WTC11 (cell line): Measurements from ENCODE around the gene NPW. TPM values are rescaled to one million over a fixed set of nuclear protein-coding genes. Genes with fewer than 3 reads are reported as not detected.

Experiments used
- ATAC-seq: fragments of 200-7000 bp; cut with Tn5 transposase; 2 replicates; pipeline ENCODE4 v1.10.0; 2021; ENCODE audit warnings: mild to moderate bottlenecking, moderate library complexity
- CTCF ChIA-PET: fragments of 300-600 bp; sonication (Branson Sonifier 250); formaldehyde crosslinking; loops from one replicate; lab custom pipeline; 2021; ENCODE audit warnings: antibody characterized with exemption; lab: Charles Lee
- POLR2A ChIA-PET: fragments of 350-600 bp; sonication (Branson Sonifier 250); formaldehyde crosslinking; loops from one replicate; lab custom pipeline; 2021; ENCODE audit warnings: antibody characterized with exemption; lab: Charles Lee
- DNase-seq: peaks from one replicate; pipeline ENCODE4 v3.0.0; 2021; ENCODE audit warnings: low spot score
- H3K27ac Mint-ChIP-seq: 2 replicates; pipeline ENCODE4 v1.8.0; 2021; ENCODE audit warnings: mixed read lengths
- H3K27me3 Mint-ChIP-seq: 2 replicates; pipeline ENCODE4 v1.8.0; 2021; ENCODE audit warnings: low read depth, mild to moderate bottlenecking, moderate library complexity, mixed read lengths
- H3K36me3 Mint-ChIP-seq: 2 replicates; pipeline ENCODE4 v1.8.0; 2021; ENCODE audit warnings: mixed read lengths
- H3K4me1 Mint-ChIP-seq: 2 replicates; pipeline ENCODE4 v1.8.0; 2022; ENCODE audit warnings: mixed read lengths
- H3K4me3 Mint-ChIP-seq: 2 replicates; pipeline ENCODE4 v1.8.0; 2021; ENCODE audit warnings: mild to moderate bottlenecking, moderate library complexity, mixed read lengths
- H3K9me3 Mint-ChIP-seq: 2 replicates; pipeline ENCODE4 v1.8.0; 2021; ENCODE audit warnings: mixed read lengths
- ATF6 ChIP-seq: sonication (generic); formaldehyde crosslinking; IDR thresholded peaks from 2 replicates; pipeline ENCODE4 v1.8.1; 2023; ENCODE audit warnings: mild to moderate bottlenecking, missing genetic modification reagents
- FOXP4 ChIP-seq: sonication (generic); formaldehyde crosslinking; IDR thresholded peaks from 2 replicates; pipeline ENCODE4 v1.8.0; 2022; ENCODE audit warnings: mild to moderate bottlenecking, missing genetic modification reagents
- MAX ChIP-seq: sonication (generic); formaldehyde crosslinking; IDR thresholded peaks from 2 replicates; pipeline ENCODE4 v1.8.0; 2022; ENCODE audit warnings: mild to moderate bottlenecking, missing genetic modification reagents
- MXD4 ChIP-seq: fragments of 250-450 bp; sonication (Bioruptor Pico); IDR thresholded peaks from 2 replicates; pipeline ENCODE4 v1.8.0; 2021; ENCODE audit warnings: mild to moderate bottlenecking, moderate library complexity, borderline replicate concordance
- NR2C2 ChIP-seq: sonication (generic); formaldehyde crosslinking; IDR thresholded peaks from 2 replicates; pipeline ENCODE4 v1.8.0; 2022; ENCODE audit warnings: mild to moderate bottlenecking, missing genetic modification reagents
- NR3C1 ChIP-seq: sonication (generic); formaldehyde crosslinking; conservative IDR thresholded peaks from 2 replicates; pipeline ENCODE4 v1.8.1; 2023; ENCODE audit warnings: low read depth, mild to moderate bottlenecking, missing genetic modification reagents
- OVOL2 ChIP-seq: fragments of 250-450 bp; sonication (Bioruptor Pico); IDR thresholded peaks from 2 replicates; pipeline ENCODE4 v1.9.0; 2021; ENCODE audit warnings: mild to moderate bottlenecking, borderline replicate concordance
- PREB ChIP-seq: sonication (generic); formaldehyde crosslinking; IDR thresholded peaks from 2 replicates; pipeline ENCODE4 v1.8.1; 2022; ENCODE audit warnings: mild to moderate bottlenecking, missing genetic modification reagents, moderate library complexity, borderline replicate concordance
- PRRX2 ChIP-seq: fragments of 250-450 bp; sonication (Bioruptor Pico); IDR thresholded peaks from 2 replicates; pipeline ENCODE4 v1.8.0; 2021; ENCODE audit warnings: mild to moderate bottlenecking
- SMAD4 ChIP-seq: sonication (generic); formaldehyde crosslinking; IDR thresholded peaks from 2 replicates; pipeline ENCODE4 v1.8.0; 2022; ENCODE audit warnings: mild to moderate bottlenecking, missing genetic modification reagents
- STAT6 ChIP-seq: sonication (generic); formaldehyde crosslinking; conservative IDR thresholded peaks from 2 replicates; pipeline ENCODE4 v1.8.1; 2023; ENCODE audit warnings: mild to moderate bottlenecking, low read depth, missing genetic modification reagents, moderate library complexity
- ZNF121 ChIP-seq: sonication (generic); formaldehyde crosslinking; IDR thresholded peaks from 2 replicates; pipeline ENCODE4 v1.8.0; 2023; ENCODE audit warnings: missing genetic modification reagents
- ZNF138 ChIP-seq: sonication (generic); formaldehyde crosslinking; conservative IDR thresholded peaks from 2 replicates; pipeline ENCODE4 v1.8.1; 2022; ENCODE audit warnings: mild to moderate bottlenecking, moderate library complexity, missing genetic modification reagents
- ZNF232 ChIP-seq: sonication (generic); formaldehyde crosslinking; IDR thresholded peaks from 2 replicates; pipeline ENCODE4 v1.8.0; 2022; ENCODE audit warnings: mild to moderate bottlenecking, missing genetic modification reagents
- ZNF281 ChIP-seq: sonication (generic); formaldehyde crosslinking; IDR thresholded peaks from 2 replicates; pipeline ENCODE4 v1.8.0; 2023; ENCODE audit warnings: mild to moderate bottlenecking, missing genetic modification reagents
- total RNA-seq: library from RNA; stranded (reverse); gene quantifications from 3 replicates; pipeline ENCODE4 v1.2.3, GENCODE V29; 2021

Gene NPW
- total RNA-seq, 1 experiment from 2014 or later: 15.2 TPM

- DNase-seq (no peak), ATAC-seq (no peak)
- H3K4me3 Mint-ChIP-seq: no peak overlapping the region
- no peak overlapping the region for H3K27ac Mint-ChIP-seq
- no peaks in the 10 kb centered on the region for H3K27me3 Mint-ChIP-seq
- ChIA-PET POLR2A (interaction anchor here (1.5 kb wide), 1 partner anchor 38 kb away, joined by 7 read pairs; the partner anchor contains the start of gene RPS2), CTCF (interaction anchor here (1.4 to 3.9 kb wide), 17 partner anchors 10 to 193 kb away, joined by 4 to 82 read pairs (median 14); partner anchors contain the start of genes CASKIN1, GFER, NHERF2 and NOXO1)
- peaks cover 22% of the 10 kb centered on the region for H3K4me1 Mint-ChIP-seq
- peaks cover 19% of the 10 kb centered on the region for H3K36me3 Mint-ChIP-seq
- H3K9me3 Mint-ChIP-seq: no peaks in the 10 kb centered on the region
- no peak for TF ChIP-seq PRRX2 (CRISPR knock-in tag)
- TF ChIP-seq ZNF138 (CRISPR knock-in tag): no peak
- TF ChIP-seq STAT6 (CRISPR knock-in tag): no peak
- no peak for TF ChIP-seq MAX (CRISPR knock-in tag)
- no peak for TF ChIP-seq NR3C1 (CRISPR knock-in tag)
- TF ChIP-seq SMAD4 (CRISPR knock-in tag): no peak
- TF ChIP-seq ATF6: no peak
- TF ChIP-seq OVOL2: no peak
- no peak for TF ChIP-seq MXD4
- no peak for TF ChIP-seq ZNF232 (CRISPR knock-in tag)
- no peak for TF ChIP-seq NR2C2 (CRISPR knock-in tag)
- no peak for TF ChIP-seq FOXP4 (CRISPR knock-in tag)
- TF ChIP-seq ZNF281 (CRISPR knock-in tag): no peak
- no peak for TF ChIP-seq PREB (CRISPR knock-in tag)
- no peak for TF ChIP-seq ZNF121 (CRISPR knock-in tag)
Measured at GRCh38 chr16:2002406-2003230, 17.0 kb upstream of the NPW start.
